Mesendoderm (in vitro differentiated cells): ENCODE results near the gene GGT1.

Experiments
- DNase-seq: peaks from one replicate; pipeline ENCODE4 v3.0.0; 2013
- H2AK5ac ChIP-seq: 2 replicates; pipeline ENCODE4 v1.6.1; 2013; ENCODE audit warnings: low read length, inconsistent platforms
- H2BK120ac ChIP-seq: 2 replicates; pipeline ENCODE4 v1.6.1; 2013; ENCODE audit warnings: low read depth, mild to moderate bottlenecking, low read length, moderate library complexity, mixed read lengths
- H2BK15ac ChIP-seq: replicated peaks from 2 replicates; pipeline ENCODE4 v1.6.1; 2013; ENCODE audit warnings: low read depth, mild to moderate bottlenecking, moderate library complexity
- H2BK5ac ChIP-seq: 2 replicates; pipeline ENCODE4 v1.6.1; 2013; ENCODE audit warnings: low read length, inconsistent platforms
- H3K18ac ChIP-seq: 2 replicates; pipeline ENCODE4 v1.6.1; 2013; ENCODE audit warnings: mild to moderate bottlenecking, low read length, mixed read lengths
- H3K23ac ChIP-seq: one replicate; pipeline ENCODE4 v1.6.1; 2013; ENCODE audit warnings: low read length
- H3K27ac ChIP-seq: 2 replicates; pipeline ENCODE4 v1.5.1; 2013; ENCODE audit warnings: low read depth, mild to moderate bottlenecking, inconsistent platforms, low read length, moderate library complexity
- H3K27me3 ChIP-seq: 2 replicates; pipeline ENCODE4 v1.6.1; 2013; ENCODE audit warnings: low read length, control low read depth, mild to moderate bottlenecking, inconsistent platforms; ENCODE audit not compliant: insufficient read depth, poor library complexity
- H3K36me3 ChIP-seq: 2 replicates; pipeline ENCODE4 v1.6.1; 2013; ENCODE audit warnings: low read length, inconsistent platforms; ENCODE audit not compliant: control insufficient read depth, insufficient read depth
- H3K4ac ChIP-seq: one replicate; pipeline ENCODE4 v1.6.1; 2013; ENCODE audit warnings: low read depth, mild to moderate bottlenecking, low read length, moderate library complexity
- H3K4me1 ChIP-seq: 2 replicates; pipeline ENCODE4 v1.6.1; 2013; ENCODE audit warnings: low read depth, low read length, inconsistent platforms; ENCODE audit not compliant: control insufficient read depth
- H3K4me2 ChIP-seq: 2 replicates; pipeline ENCODE4 v1.6.1; 2013; ENCODE audit warnings: low read length
- H3K4me3 ChIP-seq: 2 replicates; pipeline ENCODE4 v1.5.1; 2013; ENCODE audit warnings: mild to moderate bottlenecking, low read length
- H3K56ac ChIP-seq: one replicate; pipeline ENCODE4 v1.6.1; 2013; ENCODE audit warnings: low read length
- H3K79me1 ChIP-seq: 2 replicates; pipeline ENCODE4 v1.6.1; 2013; ENCODE audit warnings: low read length, inconsistent platforms
- H3K79me2 ChIP-seq: 2 replicates; pipeline ENCODE4 v1.6.1; 2013; ENCODE audit warnings: mild to moderate bottlenecking, low read length; ENCODE audit not compliant: control insufficient read depth, insufficient read depth
- H3K9ac ChIP-seq: 2 replicates; pipeline ENCODE4 v1.6.1; 2013; ENCODE audit warnings: low read length, inconsistent platforms
- H4K5ac ChIP-seq: one replicate; pipeline ENCODE4 v1.6.1; 2013; ENCODE audit warnings: low read length
- H4K8ac ChIP-seq: one replicate; pipeline ENCODE4 v1.6.1; 2013; ENCODE audit warnings: low read depth, mild to moderate bottlenecking, control low read depth, low read length, moderate library complexity
- WGBS: extraction: QIAGEN DNeasy Blood & Tissue Kit; methylation state at CpG from one replicate; pipeline ENCODE4 v1.1.7; 2013; ENCODE audit warnings: low lambda C conversion rate, missing lambda C conversion rate; ENCODE audit not compliant: insufficient coverage; ENCODE audit errors: extremely low coverage; 5-methylcytosine and 5-hydroxymethylcytosine counted together

Gene GGT1

GRCh38 chr22:24585927-24586546, 17.0 kb upstream of the GGT1 start:
- no peak overlapping the region for H3K4me3 ChIP-seq
- no peak overlapping the region for H2BK15ac ChIP-seq
- H4K8ac ChIP-seq, result no peak overlapping the region
- H2AK5ac ChIP-seq, result no peak overlapping the region
- no peak overlapping the region for H3K4ac ChIP-seq
- H3K4me1 ChIP-seq, result no peaks in the 10 kb centered on the region
- no peaks in the 10 kb centered on the region for H3K79me2 ChIP-seq
- H3K27ac ChIP-seq, result no peak overlapping the region
- H3K56ac ChIP-seq, result no peak overlapping the region
- no peak overlapping the region for H2BK120ac ChIP-seq
- no peak overlapping the region for H3K4me2 ChIP-seq
- DNase-seq, result no peak
- no peak overlapping the region for H3K18ac ChIP-seq
- no peak overlapping the region for H4K5ac ChIP-seq
- no peak overlapping the region for H3K23ac ChIP-seq
- H2BK5ac ChIP-seq, result no peak overlapping the region
- WGBS, result no CpG with 5 or more reads among the region's 24 CpGs
- H3K79me1 ChIP-seq, result no peaks in the 10 kb centered on the region
- no peaks in the 10 kb centered on the region for H3K36me3 ChIP-seq
- H3K9ac ChIP-seq, result no peak overlapping the region
- no peaks in the 10 kb centered on the region for H3K27me3 ChIP-seq

- WGBS, result no CpG with 5 or more reads among the region's 5 CpGs
- Histone ChIP-seq H3K4me2 (no peak overlapping the region), H3K4me3 (no peak overlapping the region), H3K79me2 (no peaks in the 10 kb centered on the region), H3K23ac (no peak overlapping the region), H3K4me1 (peaks cover 3% of the 10 kb centered on the region), H3K36me3 (no peaks in the 10 kb centered on the region), H2BK15ac (no peak overlapping the region), H3K79me1 (peaks cover 2% of the 10 kb centered on the region), H4K5ac (no peak overlapping the region), H3K4ac (no peak overlapping the region), H3K18ac (no peak overlapping the region), H3K27ac (no peak overlapping the region), H2BK5ac (no peak overlapping the region), H2BK120ac (no peak overlapping the region), H3K27me3 (no peaks in the 10 kb centered on the region), H2AK5ac (no peak overlapping the region), H3K9ac (no peak overlapping the region), H4K8ac (no peak overlapping the region), H3K56ac (no peak overlapping the region)
- no peak for DNase-seq
These were observed 15.7 kb upstream of the GGT1 start for GRCh38 chr22:24587251-24587650.

GRCh38 chr22:24587948-24588347, 15.0 kb upstream of the GGT1 start:
- WGBS, result no CpG with 5 or more reads among the region's 8 CpGs
- H4K5ac ChIP-seq, result no peak overlapping the region
- no peak overlapping the region for H4K8ac ChIP-seq

GRCh38 chr22:24588381-24588756, 14.6 kb upstream of the GGT1 start:
- DNase-seq, result no peak
- Histone ChIP-seq H3K4ac (no peak overlapping the region), H3K79me2 (no peaks in the 10 kb centered on the region), H3K18ac (no peak overlapping the region), H3K27me3 (no peaks in the 10 kb centered on the region), H3K56ac (no peak overlapping the region), H3K27ac (no peak overlapping the region), H3K4me2 (no peak overlapping the region), H3K4me1 (peaks cover 3% of the 10 kb centered on the region), H3K4me3 (no peak overlapping the region), H2AK5ac (no peak overlapping the region), H3K23ac (no peak overlapping the region), H3K9ac (no peak overlapping the region), H4K8ac (no peak overlapping the region), H2BK5ac (no peak overlapping the region), H3K79me1 (peaks cover 2% of the 10 kb centered on the region), H2BK120ac (no peak overlapping the region), H4K5ac (no peak overlapping the region), H3K36me3 (no peaks in the 10 kb centered on the region), H2BK15ac (no peak overlapping the region)
- WGBS, result no CpG with 5 or more reads among the region's 13 CpGs

More at GRCh38 chr22:24587948-24588347, 15.0 kb upstream of the GGT1 start:
- H2BK120ac ChIP-seq, result no peak overlapping the region
- peaks cover 2% of the 10 kb centered on the region for H3K79me1 ChIP-seq
- no peaks in the 10 kb centered on the region for H3K36me3 ChIP-seq
- no peak overlapping the region for H2AK5ac ChIP-seq
- H3K56ac ChIP-seq, result no peak overlapping the region
- H3K4me3 ChIP-seq, result no peak overlapping the region
- no peak overlapping the region for H3K9ac ChIP-seq
- H3K27me3 ChIP-seq, result no peaks in the 10 kb centered on the region
- H3K4me1 ChIP-seq, result peaks cover 3% of the 10 kb centered on the region
- no peaks in the 10 kb centered on the region for H3K79me2 ChIP-seq
- DNase-seq, result no peak
- no peak overlapping the region for H3K4me2 ChIP-seq
- no peak overlapping the region for H3K27ac ChIP-seq
- H3K18ac ChIP-seq, result no peak overlapping the region
- no peak overlapping the region for H2BK15ac ChIP-seq
- H3K23ac ChIP-seq, result no peak overlapping the region
- H2BK5ac ChIP-seq, result no peak overlapping the region
- no peak overlapping the region for H3K4ac ChIP-seq

GRCh38 chr22:24588757-24589481, 14.1 kb upstream of the GGT1 start:
- Histone ChIP-seq H3K23ac (no peak overlapping the region), H3K27me3 (no peaks in the 10 kb centered on the region), H3K4me2 (no peak overlapping the region), H4K5ac (no peak overlapping the region), H3K18ac (no peak overlapping the region), H3K9ac (no peak overlapping the region), H3K27ac (no peak overlapping the region), H3K36me3 (no peaks in the 10 kb centered on the region), H4K8ac (no peak overlapping the region), H3K56ac (no peak overlapping the region), H3K79me1 (peaks cover 2% of the 10 kb centered on the region), H3K4me3 (no peak overlapping the region), H2BK120ac (no peak overlapping the region), H3K4me1 (peaks cover 3% of the 10 kb centered on the region), H3K4ac (no peak overlapping the region), H2AK5ac (no peak overlapping the region), H3K79me2 (no peaks in the 10 kb centered on the region), H2BK5ac (no peak overlapping the region), H2BK15ac (no peak overlapping the region)
- WGBS, result no CpG with 5 or more reads among the region's 21 CpGs
- DNase-seq, result no peak
